H1 (cell line): Measurements from ENCODE around the gene PKMYT1. TPM values are rescaled to one million over a fixed set of nuclear protein-coding genes. Genes with fewer than 3 reads are reported as not detected.

Experiments
- ATF3 ChIP-seq: IDR thresholded peaks from 2 replicates; pipeline ENCODE4 v1.6.1; 2011; ENCODE audit warnings: low read depth, mild to moderate bottlenecking, low read length; ENCODE audit not compliant: insufficient read depth
- CBX8 ChIP-seq: fragments of 300-800, 300-1000 bp; sonication (generic); IDR thresholded peaks from 2 replicates; pipeline ENCODE4 v1.7.1; 2016; ENCODE audit warnings: low read depth, low read length, borderline replicate concordance
- GABPA ChIP-seq: IDR thresholded peaks from 2 replicates; pipeline ENCODE4 v1.6.1; 2011; ENCODE audit warnings: mild to moderate bottlenecking, low read length, moderate library complexity, borderline replicate concordance; ENCODE audit not compliant: insufficient read depth
- TAF7 ChIP-seq: optimal IDR thresholded peaks from 2 replicates; pipeline ENCODE3; 2011; ENCODE audit warnings: low read depth, mild to moderate bottlenecking, inconsistent platforms, low read length, moderate library complexity, borderline replicate concordance
- polyA plus RNA-seq, 7 experiments: library from polyadenylated mRNA; depleted of rRNA in 3 of 7; stranded (reverse) in 5 of 7; unstranded in 2 of 7; fragments of >200 nt in 5 of 7; fragments of 200-250 nt in 2 of 7; gene quantifications; 1 replicate in 5 of 7; 2 replicates in 1 of 7; 4 replicates in 1 of 7; pipeline versions ENCODE4 v1.2.1 to v1.2.3, GENCODE V29; 2011 to 2013; ENCODE audit warnings: missing spikeins in 2 of 7, mixed read lengths in 2 of 7
- total RNA-seq: library from RNA; stranded (reverse); fragmentation: NEBNext Ultra II Directional; extraction: Animal tissue kit (Norgen Biotek cat#: 25700); gene quantifications from 2 replicates; pipeline ENCODE4 v1.2.1, GENCODE V29; 2021

PKMYT1 gene
- total and polyA plus RNA-seq, 2 of the 8 experiments (the other 6 are each of a cell fraction or from before 2014, with no cell fraction given): 74.7 to 85.2 TPM

- no peak for TF ChIP-seq GABPA
- no peak for TF ChIP-seq ATF3
- no peak for TF ChIP-seq TAF7
- TF ChIP-seq CBX8: no peak
- TF ChIP-seq, all 59 proteins: peak for 0
Observed at GRCh38 chr16:2956579-2956956, 23.7 kb downstream of the PKMYT1 start (continued).
